ENCODE measurements around the gene TRPM4. TPM values are rescaled to one million over a fixed set of nuclear protein-coding genes. Genes with fewer than 3 reads are reported as not detected.

TRPM4 gene
- total and polyA plus RNA-seq, 10 of the 15 experiments (the other 5 are each of a cell fraction or from before 2014, with no cell fraction given) = 0.10 to 0.64 (median 0.15) TPM; not detected in 7

GRCh38 chr19:49145573-49146407 lies 11.8 kb upstream of the TRPM4 start (continued):
- TF ChIP-seq NKRF (conservative IDR thresholded peaks at IDR 0.05) = no peak
- TF ChIP-seq TCF3 (IDR thresholded peaks at IDR 0.05; ENCODE audit: borderline replicate concordance, insufficient read depth, low read depth, low read length) = no peak
- 0 out of 2 replicates have a peak, but pooled peaks have one; percentile 34 for TF ChIP-seq MAX (IDR thresholded peaks at IDR 0.05; ENCODE audit: low read depth, low read length)
- TF ChIP-seq ATF2 (IDR thresholded peaks at IDR 0.05; ENCODE audit: low read length) = no peak
- no peak for TF ChIP-seq BACH1 (IDR thresholded peaks at IDR 0.05; ENCODE audit: borderline replicate concordance)
- TF ChIP-seq NFYB (IDR thresholded peaks at IDR 0.05; ENCODE audit: insufficient read depth, low read depth, low read length) = no peak
- TF ChIP-seq NBN (IDR thresholded peaks at IDR 0.05) = peak; percentile 59; the same call in 1 of the 2 replicates
- TF ChIP-seq YY1 (IDR thresholded peaks at IDR 0.05; ENCODE audit: low read depth, low read length) = peak; percentile 47; the same call in 1 of the 2 replicates
- TF ChIP-seq BCLAF1 (IDR thresholded peaks at IDR 0.05) = peak; percentile 65; the same call in 1 of the 2 replicates
- no peak for TF ChIP-seq NRF1 (conservative IDR thresholded peaks at IDR 0.05; ENCODE audit: low read depth, low read length)
- peak in 1 of 2 experiments; percentile 24; a peak in 1 of 3 replicates for TF ChIP-seq EGR1 (IDR thresholded peaks at IDR 0.05; ENCODE audit: borderline replicate concordance in 1 of 2, low read depth in 2 of 2, low read length in 2 of 2)
- no peak for TF ChIP-seq CEBPZ (IDR thresholded peaks at IDR 0.05; ENCODE audit: low read depth, low read length)
- no peak for TF ChIP-seq TARDBP (IDR thresholded peaks at IDR 0.05; ENCODE audit: borderline replicate concordance)
- TF ChIP-seq BHLHE40 (IDR thresholded peaks at IDR 0.05; ENCODE audit: borderline replicate concordance in 1 of 2, low read depth in 2 of 2, low read length in 1 of 2) = peak; percentile 42 to 67; a peak in 2 of 4 replicates
- TF ChIP-seq BCL11A (IDR thresholded peaks at IDR 0.05; ENCODE audit: low read depth, low read length) = no peak
- 0 out of 2 replicates have a peak, but pooled peaks have one; percentile 39 for TF ChIP-seq CREM (IDR thresholded peaks at IDR 0.05; ENCODE audit: low read depth)
